HepG2 (cell line): ENCODE measurements around the gene CSPG5. TPM values are rescaled to one million over a fixed set of nuclear protein-coding genes. Genes with fewer than 3 reads are reported as not detected.

Experiments
- ATAC-seq: fragments of 200-7000 bp; cut with Tn5 transposase; 3 replicates; pipeline ENCODE4 v1.9.1; 2020; ENCODE audit warnings: mild to moderate bottlenecking, moderate library complexity
- BruUV-seq: library from RNA; stranded (reverse); fragments of 400-500 nt; replicated peaks from 2 replicates; lab custom pipeline; 2021; lab: Mats Ljungman, UMichigan
- CTCF ChIA-PET: fragments of 300-600 bp; formaldehyde crosslinking; extraction: SDS; loops from one replicate; lab custom pipeline; 2021; ENCODE audit warnings: low total read pairs, inconsistent platforms, low intra/inter-chr PET ratio; lab: Yijun Ruan, JAX
- POLR2A ChIA-PET: fragments of 350-600 bp; sonication (Branson Sonifier 250); formaldehyde crosslinking; loops from one replicate; lab custom pipeline; 2020; ENCODE audit warnings: antibody characterized with exemption, inconsistent platforms; lab: Yijun Ruan, JAX
- DNase-seq: peaks from one replicate; pipeline ENCODE4 v3.0.0-alpha.2; 2015; ENCODE audit warnings: low spot score
- FAIRE-seq: peaks from 3 replicates; lab custom pipeline; 2011; peaks lifted over from hg19 to GRCh38; lab: Jason Lieb, UNC
- H2AFZ ChIP-seq: one replicate; pipeline ENCODE4 v1.6.1; 2011; ENCODE audit warnings: low read length, inconsistent platforms
- H3K27ac ChIP-seq: fragments of 300-600 bp; 3 replicates; pipeline ENCODE4 v1.8.0; 2011; ENCODE audit warnings: mixed run types, mild to moderate bottlenecking, mixed read lengths, low read length, inconsistent platforms; ENCODE audit not compliant: insufficient read depth; ENCODE audit errors: extremely low read length
- H3K27me3 ChIP-seq, 2 experiments: fragments of 200-600 bp in 1 of 2; 2 replicates in 1 of 2; 3 replicates in 1 of 2; pipeline versions ENCODE4 v1.6.0 to v1.8.0; 2011; ENCODE audit warnings: low read length in 2 of 2, mild to moderate bottlenecking in 2 of 2, moderate library complexity in 2 of 2, inconsistent platforms in 1 of 2; ENCODE audit not compliant: insufficient read depth in 2 of 2, control insufficient read depth in 1 of 2
- H3K36me3 ChIP-seq, 2 experiments: fragments of 200-600 bp in 1 of 2; replicated peaks in 1 of 2; 2 replicates in 1 of 2; 3 replicates in 1 of 2; pipeline versions ENCODE4 v1.5.1 to v1.8.0; 2011; ENCODE audit warnings: low read length in 2 of 2, inconsistent platforms in 1 of 2; ENCODE audit not compliant: insufficient read depth in 2 of 2, control insufficient read depth in 1 of 2
- H3K4me1 ChIP-seq: 2 replicates; pipeline ENCODE4 v1.5.1; 2012; ENCODE audit warnings: low read length, inconsistent platforms; ENCODE audit not compliant: insufficient read depth
- H3K4me2 ChIP-seq: 2 replicates; pipeline ENCODE4 v1.6.0; 2011; ENCODE audit warnings: low read depth, low read length, inconsistent platforms
- H3K4me3 ChIP-seq, 3 experiments: fragments of 200-600 bp in 1 of 3; sonication (generic), shearing (Covaris generic) in 1 of 3; replicated peaks in 1 of 3; 2 replicates each; pipeline ENCODE4 v1.5.1; 2011 to 2016; ENCODE audit warnings: low read length in 3 of 3, inconsistent platforms in 2 of 3, low read depth in 2 of 3, mild to moderate bottlenecking in 2 of 3, control low read depth in 1 of 3, mixed read lengths in 1 of 3; ENCODE audit not compliant: insufficient read depth in 1 of 3
- H3K79me2 ChIP-seq: one replicate; pipeline ENCODE4 v1.6.1; 2011; ENCODE audit warnings: low read length, inconsistent platforms; ENCODE audit not compliant: insufficient read depth
- H3K9ac ChIP-seq: 2 replicates; pipeline ENCODE4 v1.6.0; 2011; ENCODE audit warnings: mild to moderate bottlenecking, low read depth, low read length, inconsistent platforms; ENCODE audit not compliant: insufficient read depth
- H3K9me3 ChIP-seq: 2 replicates; pipeline ENCODE4 v1.5.1; 2012; ENCODE audit warnings: mild to moderate bottlenecking, low read length
- H4K20me1 ChIP-seq: 2 replicates; pipeline ENCODE4 v1.6.0; 2011; ENCODE audit warnings: inconsistent platforms, mild to moderate bottlenecking, low read length, moderate library complexity; ENCODE audit not compliant: insufficient read depth
- AGO2 ChIP-seq: fragments of 200-400 bp; formaldehyde crosslinking; optimal IDR thresholded peaks from 2 replicates; pipeline ENCODE3; 2017; ENCODE audit warnings: mild to moderate bottlenecking, low read depth, low read length, moderate library complexity
- KDM2A ChIP-seq: sonication (generic); formaldehyde crosslinking; IDR thresholded peaks from 2 replicates; pipeline ENCODE4 v1.4.0; 2020; ENCODE audit warnings: low read depth, missing genetic modification reagents, borderline replicate concordance
- MAFG ChIP-seq: sonication (generic); formaldehyde crosslinking; IDR thresholded peaks from 2 replicates; pipeline ENCODE4 v1.5.1; 2020; ENCODE audit warnings: mild to moderate bottlenecking, missing genetic modification reagents
- POGK ChIP-seq: sonication (generic); formaldehyde crosslinking; conservative IDR thresholded peaks from 2 replicates; pipeline ENCODE4 v1.8.0; 2022; ENCODE audit warnings: mild to moderate bottlenecking, moderate library complexity, missing genetic modification reagents
- SAFB2 ChIP-seq: sonication (generic); formaldehyde crosslinking; IDR thresholded peaks from 2 replicates; pipeline ENCODE4 v1.5.1; 2020; ENCODE audit warnings: missing genetic modification reagents, low read depth, mild to moderate bottlenecking, borderline replicate concordance
- TEAD2 ChIP-seq: sonication (generic); formaldehyde crosslinking; IDR thresholded peaks from 2 replicates; pipeline ENCODE4 v1.9.0; 2021; ENCODE audit warnings: missing genetic modification reagents
- ZBTB8A ChIP-seq: sonication (generic); formaldehyde crosslinking; IDR thresholded peaks from 2 replicates; pipeline ENCODE4 v1.4.0; 2020; ENCODE audit warnings: mild to moderate bottlenecking, low read depth, missing genetic modification reagents, borderline replicate concordance
- ZNF383 ChIP-seq: sonication (generic); formaldehyde crosslinking; IDR thresholded peaks from 2 replicates; pipeline ENCODE4 v1.4.0; 2020; ENCODE audit warnings: missing genetic modification reagents, mild to moderate bottlenecking, borderline replicate concordance
- ZNF431 ChIP-seq: sonication (generic); formaldehyde crosslinking; IDR thresholded peaks from 2 replicates; pipeline ENCODE4 v1.9.0; 2022; ENCODE audit warnings: missing genetic modification reagents, low read depth, mild to moderate bottlenecking, borderline replicate concordance
- ZNF619 ChIP-seq: sonication (generic); formaldehyde crosslinking; IDR thresholded peaks from 2 replicates; pipeline ENCODE4 v1.4.0; 2020; ENCODE audit warnings: mild to moderate bottlenecking, missing genetic modification reagents
- WGBS: methylation state at CpG from one replicate; pipeline ENCODE4 v1.1.6; 2017; ENCODE audit warnings: low lambda C conversion rate; 5-methylcytosine and 5-hydroxymethylcytosine counted together
- in situ Hi-C: cut with HindIII; loops from 2 replicates; pipeline ENCODE4 v1.10.0; 2017; ENCODE audit warnings: low pct_unique_long_range_greater_than_20kb; ENCODE audit not compliant: extremely low pct_ligation_motif_present
- intact Hi-C: fragments of 100-400 bp; cut with micrococcal nuclease; formaldehyde crosslinking; loops from one replicate; pipeline ENCODE4 v1.10.0; 2022; ENCODE audit not compliant: unreplicated experiment
- polyA plus RNA-seq, 8 experiments: library from polyadenylated mRNA; depleted of rRNA in 3 of 8; stranded (reverse) in 7 of 8; unstranded in 1 of 8; fragments of >200 nt; fragmentation: Illumina TruSeq in 4 of 8; extraction: Trizol in 4 of 8; gene quantifications; 2 replicates each; pipeline versions ENCODE4 v1.2.1 to v1.2.3, GENCODE V29; 2011 to 2016; ENCODE audit warnings: low read depth in 4 of 8, missing spikeins in 1 of 8, mixed read lengths in 1 of 8; ENCODE audit not compliant: insufficient read depth in 1 of 8
- total RNA-seq, 5 experiments: library from RNA; depleted of rRNA; stranded (reverse); fragments of >200 nt; fragmentation: Illumina TruSeq; extraction: Trizol; gene quantifications; 2 replicates each; pipeline ENCODE4 v1.2.3, GENCODE V29; 2016; ENCODE audit warnings: low read depth in 1 of 5
- TF ChIP-seq, protein P1 (sequence below): sonication (generic); formaldehyde crosslinking; IDR thresholded peaks from 2 replicates; pipeline ENCODE4 v1.4.0; 2020; ENCODE audit warnings: missing genetic modification reagents

CSPG5 gene
- total and polyA plus RNA-seq, 2 of the 13 experiments (the other 11 are each of a cell fraction or from before 2014, with no cell fraction given): 0.07 to 0.15 TPM

DNA sequence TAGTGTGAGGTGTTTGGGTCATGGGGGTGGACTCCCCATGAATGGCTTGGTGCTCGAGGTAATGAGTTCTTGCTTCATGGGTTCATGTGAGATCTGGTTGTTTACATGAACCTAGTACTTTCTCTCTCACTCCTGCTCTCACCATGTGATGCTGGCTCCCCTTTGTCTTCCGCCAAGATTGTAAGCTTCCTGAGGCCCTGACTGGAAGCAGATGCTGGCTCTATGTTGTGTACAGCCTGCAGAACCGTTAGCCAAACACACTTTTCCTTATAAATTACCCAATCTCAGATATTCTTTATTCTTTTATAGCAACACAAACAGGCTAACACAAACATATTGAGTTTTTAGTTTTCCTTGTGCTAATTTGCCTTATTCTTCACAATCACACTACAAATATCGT, 3.2 kb upstream of the CSPG5 start:
- in situ Hi-C loops (no loop called here), intact Hi-C loops (no loop called here)
- Histone ChIP-seq H3K36me3 (peaks cover 4 to 13% of the 10 kb centered on the region in 2 experiments; a peak in 3 of 5 replicates), H4K20me1 (peaks cover 5% of the 10 kb centered on the region; the same call in 1 of the 2 replicates), H3K4me2 (no peak overlapping the region), H3K9ac (no peak overlapping the region), H2AFZ (no peak overlapping the region), H3K4me1 (peaks cover 20% of the 10 kb centered on the region), H3K9me3 (no peaks in the 10 kb centered on the region), H3K4me3 (no peak overlapping the region), H3K27me3 (peaks cover 6 to 26% of the 10 kb centered on the region in 2 experiments), H3K79me2 (no peaks in the 10 kb centered on the region), H3K27ac (no peak overlapping the region)
- no TSS peak for BruUV-seq
- no peak for DNase-seq
- POLR2A ChIA-PET: no interaction called here
- FAIRE-seq: no peak
- CTCF ChIA-PET: no interaction called here
- WGBS: 56% methylated on average over 4 of the region's 4 CpGs
- ATAC-seq: no peak
- TF ChIP-seq POGK (CRISPR knock-in tag): peak; percentile 75; the same call in 1 of the 2 replicates
- TF ChIP-seq ZBTB8A (CRISPR knock-in tag): no peak
- TF ChIP-seq TEAD2 (CRISPR knock-in tag): no peak
- no peak for TF ChIP-seq MAFG (CRISPR knock-in tag)
- TF ChIP-seq, protein P1, sequence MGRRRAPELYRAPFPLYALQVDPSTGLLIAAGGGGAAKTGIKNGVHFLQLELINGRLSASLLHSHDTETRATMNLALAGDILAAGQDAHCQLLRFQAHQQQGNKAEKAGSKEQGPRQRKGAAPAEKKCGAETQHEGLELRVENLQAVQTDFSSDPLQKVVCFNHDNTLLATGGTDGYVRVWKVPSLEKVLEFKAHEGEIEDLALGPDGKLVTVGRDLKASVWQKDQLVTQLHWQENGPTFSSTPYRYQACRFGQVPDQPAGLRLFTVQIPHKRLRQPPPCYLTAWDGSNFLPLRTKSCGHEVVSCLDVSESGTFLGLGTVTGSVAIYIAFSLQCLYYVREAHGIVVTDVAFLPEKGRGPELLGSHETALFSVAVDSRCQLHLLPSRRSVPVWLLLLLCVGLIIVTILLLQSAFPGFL: no peak
- no peak for TF ChIP-seq ZNF383
- TF ChIP-seq SAFB2 (CRISPR knock-in tag): no peak
- TF ChIP-seq ZNF431 (CRISPR knock-in tag): no peak
- TF ChIP-seq AGO2: peak; percentile 10
- TF ChIP-seq ZNF619 (CRISPR knock-in tag): no peak
- TF ChIP-seq KDM2A (CRISPR knock-in tag): 0 out of 2 replicates have a peak, but pooled peaks have one; percentile 10
